ENCODE data around the gene MIF. TPM values are rescaled to one million over a fixed set of nuclear protein-coding genes. Genes with fewer than 3 reads are reported as not detected.

Gene MIF
- total and polyA plus RNA-seq, 4 donors: 108 to 1,047 (median 303) TPM

DNA sequence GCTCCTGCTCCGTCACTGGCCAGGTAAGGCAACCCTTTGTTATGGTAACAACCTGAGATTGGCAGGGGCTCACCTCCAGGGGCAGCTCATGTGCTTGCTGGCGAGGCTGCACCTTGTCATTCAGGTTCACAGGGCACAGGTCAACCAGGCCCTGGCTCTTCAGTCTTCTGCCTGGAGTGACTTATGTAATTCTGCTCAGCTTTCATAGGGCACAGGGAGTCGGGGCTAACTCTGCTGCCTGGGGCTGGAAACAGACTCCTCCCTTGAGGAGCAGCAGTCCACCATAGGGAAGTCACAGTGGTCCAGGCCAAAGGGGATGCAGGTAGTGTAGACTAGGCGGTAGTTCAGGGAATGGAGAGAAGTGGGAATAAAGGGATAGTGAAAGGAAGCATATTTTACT lies 1.5 kb upstream of the MIF start:
- TF ChIP-seq HNF4G (IDR thresholded peaks at IDR 0.05) (peak; percentile 41), REST (IDR thresholded peaks at IDR 0.05) (no peak), GABPA (IDR thresholded peaks at IDR 0.05 in 1 of 2, conservative IDR thresholded peaks at IDR 0.05 in 1 of 2) (no peak), SP1 (IDR thresholded peaks at IDR 0.05) (peak; percentile 43), NR2F2 (IDR thresholded peaks at IDR 0.05) (no peak), TAF1 (conservative IDR thresholded peaks at IDR 0.05) (no peak), EGR1 (IDR thresholded peaks at IDR 0.05; ENCODE audit: low read depth in 2 of 2) (no peak), CTCF (IDR thresholded peaks at IDR 0.05; ENCODE audit: low read depth, low read length, missing input control) (no peak), RXRA (IDR thresholded peaks at IDR 0.05) (peak; percentile 59 to 67), FOXA1 (IDR thresholded peaks at IDR 0.05) (no peak), FOXA2 (IDR thresholded peaks at IDR 0.05) (no peak), YY1 (IDR thresholded peaks at IDR 0.05) (no peak), HNF4A (conservative IDR thresholded peaks at IDR 0.05) (peak; percentile 90 to 91), JUND (IDR thresholded peaks at IDR 0.05) (no peak)
- TF ChIP-seq, protein P1, sequence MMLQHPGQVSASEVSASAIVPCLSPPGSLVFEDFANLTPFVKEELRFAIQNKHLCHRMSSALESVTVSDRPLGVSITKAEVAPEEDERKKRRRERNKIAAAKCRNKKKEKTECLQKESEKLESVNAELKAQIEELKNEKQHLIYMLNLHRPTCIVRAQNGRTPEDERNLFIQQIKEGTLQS (IDR thresholded peaks at IDR 0.05): no peak
- TF ChIP-seq, protein P2, sequence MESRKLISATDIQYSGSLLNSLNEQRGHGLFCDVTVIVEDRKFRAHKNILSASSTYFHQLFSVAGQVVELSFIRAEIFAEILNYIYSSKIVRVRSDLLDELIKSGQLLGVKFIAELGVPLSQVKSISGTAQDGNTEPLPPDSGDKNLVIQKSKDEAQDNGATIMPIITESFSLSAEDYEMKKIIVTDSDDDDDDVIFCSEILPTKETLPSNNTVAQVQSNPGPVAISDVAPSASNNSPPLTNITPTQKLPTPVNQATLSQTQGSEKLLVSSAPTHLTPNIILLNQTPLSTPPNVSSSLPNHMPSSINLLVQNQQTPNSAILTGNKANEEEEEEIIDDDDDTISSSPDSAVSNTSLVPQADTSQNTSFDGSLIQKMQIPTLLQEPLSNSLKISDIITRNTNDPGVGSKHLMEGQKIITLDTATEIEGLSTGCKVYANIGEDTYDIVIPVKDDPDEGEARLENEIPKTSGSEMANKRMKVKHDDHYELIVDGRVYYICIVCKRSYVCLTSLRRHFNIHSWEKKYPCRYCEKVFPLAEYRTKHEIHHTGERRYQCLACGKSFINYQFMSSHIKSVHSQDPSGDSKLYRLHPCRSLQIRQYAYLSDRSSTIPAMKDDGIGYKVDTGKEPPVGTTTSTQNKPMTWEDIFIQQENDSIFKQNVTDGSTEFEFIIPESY (IDR thresholded peaks at IDR 0.05): no peak
- Histone ChIP-seq H3K27ac (ENCODE audit: low read depth in 1 of 2, low read length in 2 of 2) (peak overlapping the region; percentile 45 to 89), H3K9ac (ENCODE audit: low read depth in 1 of 2, low read length in 2 of 2) (no peak overlapping the region), H3K4me3 (ENCODE audit: low read depth in 1 of 3, low read length in 3 of 3) (no peak overlapping the region), H3K36me3 (ENCODE audit: control insufficient read depth in 4 of 4, insufficient read depth in 3 of 4, low read depth in 1 of 4, low read length in 3 of 4) (peaks cover 1 to 7% (median 5%) of the 10 kb centered on the region in 4 donors), H3K9me3 (ENCODE audit: control insufficient read depth in 4 of 4, low read length in 3 of 4) (no peaks in the 10 kb centered on the region), H3K4me1 (ENCODE audit: control insufficient read depth in 4 of 4, insufficient read depth in 4 of 4, low read length in 3 of 4) (peaks cover 11 to 29% (median 20%) of the 10 kb centered on the region in 4 donors), H3K27me3 (ENCODE audit: control insufficient read depth in 4 of 4, insufficient read depth in 4 of 4, low read length in 3 of 4) (no peaks in the 10 kb centered on the region)
- DNase-seq (ENCODE audit: low spot score): no peak
- 53% methylated on average over 4 of the region's 4 CpGs for WGBS

Measured in liver (tissue), 9 donors.